MCF 10A (cell line): Measurements from ENCODE around the gene IKZF3. TPM values are rescaled to one million over a fixed set of nuclear protein-coding genes. Genes with fewer than 3 reads are reported as not detected.

Source experiments
- BruUV-seq: library from RNA; stranded (reverse); fragments of 400-500 nt; replicated peaks from 2 replicates; lab custom pipeline; 2021; lab: Mats Ljungman, UMichigan
- CTCF ChIA-PET: fragments of 300-600 bp; sonication (Branson Sonifier 250); formaldehyde crosslinking; extraction: SDS; loops from one replicate; lab custom pipeline; 2021; ENCODE audit warnings: antibody characterized with exemption, inconsistent platforms; lab: Yijun Ruan, JAX
- POLR2A ChIA-PET: fragments of 300-600, 350-650 bp; sonication (Branson Sonifier 250); formaldehyde crosslinking; extraction: SDS; loops from one replicate; lab custom pipeline; 2020; ENCODE audit warnings: antibody characterized with exemption, inconsistent platforms; lab: Yijun Ruan, JAX
- DNase-seq: peaks from one replicate; pipeline ENCODE4 v3.0.0-alpha.2; 2018; ENCODE audit not compliant: unreplicated experiment
- H3K27ac Mint-ChIP-seq: one replicate; pipeline ENCODE4 v1.8.0; 2022; ENCODE audit warnings: mild to moderate bottlenecking, low read depth, mixed read lengths; ENCODE audit not compliant: unreplicated experiment
- H3K27me3 Mint-ChIP-seq: one replicate; pipeline ENCODE4 v1.8.0; 2022; ENCODE audit warnings: mixed read lengths; ENCODE audit not compliant: insufficient read depth, unreplicated experiment
- H3K36me3 Mint-ChIP-seq: one replicate; pipeline ENCODE4 v1.8.0; 2022; ENCODE audit warnings: mild to moderate bottlenecking, moderate library complexity, mixed read lengths; ENCODE audit not compliant: insufficient read depth, unreplicated experiment
- H3K4me1 Mint-ChIP-seq: one replicate; pipeline ENCODE4 v1.8.0; 2022; ENCODE audit warnings: mixed read lengths; ENCODE audit not compliant: insufficient read depth, unreplicated experiment
- H3K4me3 Mint-ChIP-seq: one replicate; pipeline ENCODE4 v1.8.0; 2022; ENCODE audit warnings: mild to moderate bottlenecking, moderate library complexity, mixed read lengths; ENCODE audit not compliant: unreplicated experiment
- H3K9me3 Mint-ChIP-seq: one replicate; pipeline ENCODE4 v1.8.0; 2022; ENCODE audit warnings: mixed read lengths; ENCODE audit not compliant: unreplicated experiment
- intact Hi-C: fragments of 100-400 bp; cut with micrococcal nuclease; formaldehyde crosslinking; loops from 2 replicates; pipeline ENCODE4 v1.14.1; 2022
- total RNA-seq: library from RNA; stranded (reverse); gene quantifications from 2 replicates; pipeline ENCODE4 v1.2.3, GENCODE V29; 2022
- TF ChIP-seq, protein P1 (sequence below): fragments of 200-600 bp; IDR thresholded peaks from one replicate; pipeline ENCODE4 v1.8.0; 2022; ENCODE audit warnings: antibody characterized with exemption, mild to moderate bottlenecking; ENCODE audit not compliant: unreplicated experiment

IKZF3 gene
- total RNA-seq, 1 experiment from 2014 or later, result not detected

DNA sequence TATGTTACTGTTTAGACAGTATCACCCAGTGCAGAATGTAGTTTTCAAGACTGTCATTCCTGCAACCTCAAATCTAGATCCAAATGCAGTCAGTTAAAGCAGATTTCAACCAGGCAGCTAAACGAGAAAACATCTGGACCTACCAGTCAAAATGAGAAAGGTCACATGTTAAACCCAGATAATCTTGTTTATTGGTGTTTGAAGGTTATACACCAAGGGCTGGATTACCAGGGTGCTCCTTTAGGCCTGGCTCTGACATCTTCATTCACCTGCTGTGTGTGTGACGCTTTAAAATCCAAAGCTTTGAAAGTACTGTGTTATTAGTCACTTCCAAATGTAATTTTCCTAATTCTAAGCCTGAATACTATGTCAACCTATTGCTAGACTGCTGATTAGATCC lies 54.9 kb downstream of the IKZF3 start:
- ChIA-PET POLR2A (interaction anchor here (0.6 kb wide), 1 partner anchor 410 kb away, joined by 3 read pairs; no protein-coding TSS in a partner anchor), CTCF (no interaction called here)
- H3K36me3 Mint-ChIP-seq, result no peaks in the 10 kb centered on the region
- TF ChIP-seq, protein P1, sequence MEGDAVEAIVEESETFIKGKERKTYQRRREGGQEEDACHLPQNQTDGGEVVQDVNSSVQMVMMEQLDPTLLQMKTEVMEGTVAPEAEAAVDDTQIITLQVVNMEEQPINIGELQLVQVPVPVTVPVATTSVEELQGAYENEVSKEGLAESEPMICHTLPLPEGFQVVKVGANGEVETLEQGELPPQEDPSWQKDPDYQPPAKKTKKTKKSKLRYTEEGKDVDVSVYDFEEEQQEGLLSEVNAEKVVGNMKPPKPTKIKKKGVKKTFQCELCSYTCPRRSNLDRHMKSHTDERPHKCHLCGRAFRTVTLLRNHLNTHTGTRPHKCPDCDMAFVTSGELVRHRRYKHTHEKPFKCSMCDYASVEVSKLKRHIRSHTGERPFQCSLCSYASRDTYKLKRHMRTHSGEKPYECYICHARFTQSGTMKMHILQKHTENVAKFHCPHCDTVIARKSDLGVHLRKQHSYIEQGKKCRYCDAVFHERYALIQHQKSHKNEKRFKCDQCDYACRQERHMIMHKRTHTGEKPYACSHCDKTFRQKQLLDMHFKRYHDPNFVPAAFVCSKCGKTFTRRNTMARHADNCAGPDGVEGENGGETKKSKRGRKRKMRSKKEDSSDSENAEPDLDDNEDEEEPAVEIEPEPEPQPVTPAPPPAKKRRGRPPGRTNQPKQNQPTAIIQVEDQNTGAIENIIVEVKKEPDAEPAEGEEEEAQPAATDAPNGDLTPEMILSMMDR, result no peak
- DNase-seq, result no peak
- H3K4me3 Mint-ChIP-seq, result no peak overlapping the region
- BruUV-seq, result no TSS peak
- H3K27me3 Mint-ChIP-seq, result peaks cover 99% of the 10 kb centered on the region
- H3K9me3 Mint-ChIP-seq, result no peaks in the 10 kb centered on the region
- H3K4me1 Mint-ChIP-seq, result no peaks in the 10 kb centered on the region
- intact Hi-C loops, result no loop called here
- H3K27ac Mint-ChIP-seq, result no peak overlapping the region

DNA sequence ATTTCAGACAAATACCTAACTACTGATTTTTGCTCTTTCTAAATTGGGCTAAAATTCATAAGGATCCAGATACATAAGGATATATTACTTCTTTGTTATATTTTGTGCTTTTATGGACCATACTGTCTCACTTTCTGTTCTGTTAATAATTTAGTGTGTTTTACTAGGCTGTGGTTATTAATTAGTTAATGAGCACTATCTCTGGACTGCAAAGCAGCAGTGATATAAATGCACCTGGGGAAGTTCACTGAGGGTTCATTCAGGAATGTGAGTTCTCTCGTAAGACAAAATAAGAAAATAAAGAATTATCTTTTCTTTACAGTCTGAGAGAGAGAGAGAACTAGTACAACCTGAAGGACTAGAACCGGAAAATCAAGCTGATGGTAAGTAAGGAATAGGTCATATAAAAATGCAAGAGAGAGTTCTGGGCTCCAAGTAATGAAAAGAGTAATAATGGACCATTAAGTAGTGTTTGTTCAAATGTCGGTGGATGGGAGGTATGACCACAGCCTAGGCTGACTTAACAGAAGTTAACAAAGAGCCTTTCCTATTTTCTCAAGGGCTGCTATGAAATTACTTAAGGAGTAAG lies 55.6 kb downstream of the IKZF3 start:
- Mint-ChIP-seq H3K4me3 (no peak overlapping the region), H3K36me3 (no peaks in the 10 kb centered on the region), H3K4me1 (no peaks in the 10 kb centered on the region), H3K27me3 (peaks cover 96% of the 10 kb centered on the region), H3K27ac (no peak overlapping the region), H3K9me3 (no peaks in the 10 kb centered on the region)
- POLR2A ChIA-PET, result interaction anchor here (0.6 to 1.0 kb wide), 2 partner anchors 15 to 410 kb away, joined by 3 read pairs; no protein-coding TSS in a partner anchor
- DNase-seq, result no peak
- TF ChIP-seq, protein P1, result no peak
- BruUV-seq, result no TSS peak
- intact Hi-C loops, result no loop called here
- CTCF ChIA-PET, result interaction anchor here (0.5 kb wide), 1 partner anchor 634 kb away, joined by 3 read pairs; no protein-coding TSS in a partner anchor

DNA sequence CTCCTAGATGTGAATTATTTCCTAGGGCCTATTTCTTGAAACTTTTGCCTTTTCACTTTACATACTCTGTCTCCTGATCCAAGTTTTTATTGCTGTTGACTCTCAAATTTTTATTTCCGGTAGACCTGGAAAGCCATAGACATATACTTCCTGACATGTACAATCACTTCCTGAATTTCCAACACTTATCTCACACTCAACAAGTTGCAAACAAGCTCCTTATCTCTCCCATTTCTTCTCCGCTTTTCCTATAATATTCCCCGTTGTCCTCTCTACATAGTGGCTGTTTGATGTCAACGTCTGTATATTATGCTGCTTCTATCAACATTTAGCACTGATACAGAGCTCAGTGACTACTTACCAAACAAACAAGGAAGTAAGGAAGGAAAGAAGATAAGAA lies 59.3 kb downstream of the IKZF3 start:
- no peak for DNase-seq
- H3K27ac Mint-ChIP-seq, result no peak overlapping the region
- CTCF ChIA-PET, result no interaction called here

DNA sequence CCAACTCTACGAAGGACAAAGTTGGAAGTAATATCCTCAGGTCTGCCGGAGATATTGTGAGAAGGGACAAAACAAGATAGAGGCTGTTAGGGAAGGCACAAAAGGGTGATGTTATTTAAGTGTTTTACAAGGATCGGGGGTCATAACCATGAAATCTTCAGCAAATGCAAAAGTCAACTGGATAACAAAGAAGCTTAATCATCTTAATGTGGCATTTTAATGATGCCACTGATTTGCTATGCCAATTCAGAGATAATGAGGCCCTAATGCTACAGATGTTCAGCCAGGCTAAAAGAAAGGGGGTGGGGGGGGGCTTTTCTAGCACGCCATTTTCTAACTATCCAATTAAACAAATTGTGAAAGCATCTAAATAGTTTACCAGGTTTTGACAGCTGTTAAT lies 63.1 kb downstream of the IKZF3 start:
- ChIA-PET CTCF (interaction anchor here (0.6 to 0.7 kb wide), 2 partner anchors 40 to 157 kb away, joined by 3 read pairs; no protein-coding TSS in a partner anchor), POLR2A (interaction anchor here (0.6 to 0.9 kb wide), 2 partner anchors 20 to 27 kb away, joined by 3 to 4 read pairs; no protein-coding TSS in a partner anchor)
- no peak overlapping the region for H3K27ac Mint-ChIP-seq

More for the DNA sequence above, 59.3 kb downstream of the IKZF3 start:
- TF ChIP-seq, protein P1, result no peak
- Mint-ChIP-seq H3K9me3 (no peaks in the 10 kb centered on the region), H3K4me1 (no peaks in the 10 kb centered on the region), H3K4me3 (no peak overlapping the region), H3K27me3 (peaks cover 82% of the 10 kb centered on the region), H3K36me3 (no peaks in the 10 kb centered on the region)
- BruUV-seq, result no TSS peak
- POLR2A ChIA-PET, result interaction anchor here (1.0 kb wide), 1 partner anchor 22 kb away, joined by 3 read pairs; no protein-coding TSS in a partner anchor
- intact Hi-C loops, result no loop called here

More for the DNA sequence above, 63.1 kb downstream of the IKZF3 start:
- no peak for DNase-seq
- intact Hi-C loops, result no loop called here
- no peak overlapping the region for H3K4me3 Mint-ChIP-seq
- H3K9me3 Mint-ChIP-seq, result no peaks in the 10 kb centered on the region
- peaks cover 82% of the 10 kb centered on the region for H3K27me3 Mint-ChIP-seq
- TF ChIP-seq, protein P1, result no peak
- no peaks in the 10 kb centered on the region for H3K36me3 Mint-ChIP-seq
- no peaks in the 10 kb centered on the region for H3K4me1 Mint-ChIP-seq
- no TSS peak for BruUV-seq
